ENCODE measurements around the gene KMT2C. TPM values are rescaled to one million over a fixed set of nuclear protein-coding genes. Genes with fewer than 3 reads are reported as not detected.
A peak's percentile ranks its signal among the peaks of the same experiment; 100 is the strongest.

KMT2C gene
- total and polyA plus RNA-seq, 2 of the 13 experiments (the other 11 are each of a cell fraction or from before 2014, with no cell fraction given), result 7.1 to 14.4 TPM

GRCh38 chr7:152436111-152436930 is 518 bp upstream of the KMT2C start (continued):
- TF ChIP-seq ZBTB1 (CRISPR knock-in tag; IDR thresholded peaks at IDR 0.05; ENCODE audit: borderline replicate concordance) (no peak), ZNF207 (IDR thresholded peaks at IDR 0.05; ENCODE audit: borderline replicate concordance) (no peak), JDP2 (CRISPR knock-in tag; IDR thresholded peaks at IDR 0.05; ENCODE audit: borderline replicate concordance) (no peak), MLLT10 (CRISPR knock-in tag; IDR thresholded peaks at IDR 0.05) (no peak), ZFP90 (CRISPR knock-in tag; IDR thresholded peaks at IDR 0.05; ENCODE audit: borderline replicate concordance) (peak; percentile 71; the same call in 1 of the 2 replicates), THAP11 (CRISPR knock-in tag; IDR thresholded peaks at IDR 0.05) (peak; percentile 71), FOXC1 (CRISPR knock-in tag; IDR thresholded peaks at IDR 0.05; ENCODE audit: borderline replicate concordance) (peak; percentile 95), ZSCAN12 (CRISPR knock-in tag; IDR thresholded peaks at IDR 0.05) (0 out of 2 replicates have a peak, but pooled peaks have one; percentile 24), SOX5 (CRISPR knock-in tag; IDR thresholded peaks at IDR 0.05; ENCODE audit: borderline replicate concordance) (0 out of 2 replicates have a peak, but pooled peaks have one; percentile 10), ZKSCAN8 (CRISPR knock-in tag; IDR thresholded peaks at IDR 0.05; ENCODE audit: borderline replicate concordance) (no peak), ZIK1 (CRISPR knock-in tag; IDR thresholded peaks at IDR 0.05; ENCODE audit: borderline replicate concordance, low read depth) (no peak), ZNF547 (CRISPR knock-in tag; IDR thresholded peaks at IDR 0.05) (peak; percentile 77; the same call in 1 of the 2 replicates), KAT7 (CRISPR knock-in tag; IDR thresholded peaks at IDR 0.05; ENCODE audit: borderline replicate concordance) (peak; percentile 75; the same call in 1 of the 2 replicates), ZNF660 (CRISPR knock-in tag; IDR thresholded peaks at IDR 0.05; ENCODE audit: borderline replicate concordance, low read depth) (no peak), PRDM10 (CRISPR knock-in tag; IDR thresholded peaks at IDR 0.05; ENCODE audit: low read depth) (no peak), ZNF563 (CRISPR knock-in tag; IDR thresholded peaks at IDR 0.05) (peak; percentile 64; the same call in 1 of the 2 replicates), ZNF615 (CRISPR knock-in tag; IDR thresholded peaks at IDR 0.05; ENCODE audit: borderline replicate concordance) (no peak), ZNF263 (CRISPR knock-in tag; IDR thresholded peaks at IDR 0.05) (peak; percentile 39; the same call in 1 of the 2 replicates), ZFP37 (CRISPR knock-in tag; IDR thresholded peaks at IDR 0.05; ENCODE audit: borderline replicate concordance) (no peak), SUZ12 (IDR thresholded peaks at IDR 0.05; ENCODE audit: low read depth, low read length) (no peak), STAT5B (CRISPR knock-in tag; IDR thresholded peaks at IDR 0.05) (no peak)
- TF ChIP-seq, protein P1, sequence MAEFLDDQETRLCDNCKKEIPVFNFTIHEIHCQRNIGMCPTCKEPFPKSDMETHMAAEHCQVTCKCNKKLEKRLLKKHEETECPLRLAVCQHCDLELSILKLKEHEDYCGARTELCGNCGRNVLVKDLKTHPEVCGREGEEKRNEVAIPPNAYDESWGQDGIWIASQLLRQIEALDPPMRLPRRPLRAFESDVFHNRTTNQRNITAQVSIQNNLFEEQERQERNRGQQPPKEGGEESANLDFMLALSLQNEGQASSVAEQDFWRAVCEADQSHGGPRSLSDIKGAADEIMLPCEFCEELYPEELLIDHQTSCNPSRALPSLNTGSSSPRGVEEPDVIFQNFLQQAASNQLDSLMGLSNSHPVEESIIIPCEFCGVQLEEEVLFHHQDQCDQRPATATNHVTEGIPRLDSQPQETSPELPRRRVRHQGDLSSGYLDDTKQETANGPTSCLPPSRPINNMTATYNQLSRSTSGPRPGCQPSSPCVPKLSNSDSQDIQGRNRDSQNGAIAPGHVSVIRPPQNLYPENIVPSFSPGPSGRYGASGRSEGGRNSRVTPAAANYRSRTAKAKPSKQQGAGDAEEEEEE (CRISPR knock-in tag; IDR thresholded peaks at IDR 0.05; ENCODE audit: borderline replicate concordance), result no peak
